Prostate gland (tissue), 2 donors: ENCODE data around the gene CLEC1B.

Experiments
- CTCF ChIP-seq, 4 experiments: fragments of 200-600 bp in 2 of 4; fragments of 450-650 bp in 2 of 4; sonication (generic) in 2 of 4; IDR thresholded peaks; 1 replicate in 3 of 4; 2 replicates in 1 of 4; pipeline ENCODE4 v1.5.1; 2016 to 2019; ENCODE audit warnings: antibody characterized with exemption in 4 of 4, mild to moderate bottlenecking in 2 of 4, moderate library complexity in 2 of 4
- POLR2A ChIP-seq: fragments of 450-650 bp; IDR thresholded peaks from one replicate; pipeline ENCODE4 v1.6.1; 2016; ENCODE audit warnings: antibody characterized with exemption, mild to moderate bottlenecking
- POLR2AphosphoS5 ChIP-seq: sonication (generic); formaldehyde crosslinking; IDR thresholded peaks from one replicate; pipeline ENCODE4 v1.6.1; 2017; ENCODE audit warnings: antibody characterized with exemption

GRCh38 chr12:9971181-9971580 is 27.7 kb downstream of the CLEC1B start, which contains the start of gene CLEC12A:
- TF ChIP-seq CTCF (IDR thresholded peaks at IDR 0.05) (no peak), POLR2AphosphoS5 (no peak), POLR2A (no peak)
